PFSK-1 (cell line): ENCODE measurements around the gene ROBO2.

Experiments used
- FOXP2 ChIP-seq: optimal IDR thresholded peaks from 2 replicates; pipeline ENCODE3; 2011; ENCODE audit warnings: borderline replicate concordance, control low read depth, inconsistent platforms; ENCODE audit not compliant: insufficient read depth; ENCODE audit errors: extremely low read length, extremely low read depth
- POLR2AphosphoS5 ChIP-seq: IDR thresholded peaks from 2 replicates; pipeline ENCODE4 v1.6.1; 2012; ENCODE audit warnings: low read depth, mild to moderate bottlenecking, control low read depth, low read length, moderate library complexity
- SIN3A ChIP-seq: IDR thresholded peaks from 2 replicates; pipeline ENCODE4 v1.6.1; 2012; ENCODE audit warnings: mild to moderate bottlenecking, low read length, moderate library complexity, borderline replicate concordance; ENCODE audit not compliant: insufficient read depth
- TAF1 ChIP-seq: IDR thresholded peaks from 2 replicates; pipeline ENCODE4 v1.6.1; 2012; ENCODE audit warnings: low read length, control low read depth, borderline replicate concordance; ENCODE audit not compliant: insufficient read depth
- TF ChIP-seq, protein P1 (sequence below), 2 experiments: IDR thresholded peaks; 2 replicates each; pipeline versions ENCODE4 v1.6.1 to v1.8.0; 2011 to 2012; ENCODE audit warnings: low read depth in 2 of 2, low read length in 2 of 2, control low read depth in 1 of 2, inconsistent platforms in 1 of 2, mild to moderate bottlenecking in 1 of 2, moderate library complexity in 1 of 2; ENCODE audit not compliant: insufficient read depth in 1 of 2

DNA sequence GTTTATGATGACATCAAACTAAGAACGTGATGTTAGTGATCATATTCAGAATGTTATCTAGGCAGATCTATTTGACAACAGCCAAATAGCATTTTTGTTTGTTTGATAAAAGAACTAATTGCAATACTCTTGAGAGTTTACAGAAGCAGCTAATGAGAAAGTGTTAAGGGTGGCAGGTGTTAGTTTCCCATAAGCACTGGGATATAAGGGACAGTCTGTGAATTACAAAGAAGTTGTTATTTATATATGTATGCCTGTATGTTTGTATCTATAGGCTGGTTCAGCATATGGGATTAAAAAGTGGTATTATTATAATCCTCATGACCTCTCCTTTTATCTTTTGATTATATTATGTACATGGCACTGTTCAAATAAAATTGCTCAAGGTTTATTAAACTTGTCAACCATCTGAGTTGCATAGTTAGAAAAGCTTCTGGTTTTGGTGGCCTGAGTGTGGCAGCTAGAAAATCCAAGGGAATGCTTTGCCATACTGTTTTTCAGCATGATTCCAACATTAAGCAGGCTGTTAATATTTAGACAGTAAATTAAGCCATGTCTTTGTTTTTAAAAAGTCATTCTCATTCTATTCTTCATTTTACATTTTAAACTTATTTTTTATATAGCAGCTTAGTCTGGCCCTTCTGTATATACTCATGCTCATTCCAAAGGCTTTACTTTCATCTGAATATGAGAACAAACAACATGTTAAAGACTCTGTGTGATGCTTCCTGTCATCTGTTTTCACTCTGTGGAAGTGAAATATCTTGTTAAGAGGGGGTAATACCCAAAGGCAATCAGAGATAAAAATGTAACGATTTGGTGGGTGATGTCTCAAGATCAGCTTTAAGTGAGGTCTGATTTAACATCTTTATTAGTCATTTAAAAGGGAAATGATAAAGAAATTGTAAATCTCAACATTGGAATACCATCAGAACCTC is 13.1 kb downstream of the ROBO2 start:
- TF ChIP-seq, protein P1, sequence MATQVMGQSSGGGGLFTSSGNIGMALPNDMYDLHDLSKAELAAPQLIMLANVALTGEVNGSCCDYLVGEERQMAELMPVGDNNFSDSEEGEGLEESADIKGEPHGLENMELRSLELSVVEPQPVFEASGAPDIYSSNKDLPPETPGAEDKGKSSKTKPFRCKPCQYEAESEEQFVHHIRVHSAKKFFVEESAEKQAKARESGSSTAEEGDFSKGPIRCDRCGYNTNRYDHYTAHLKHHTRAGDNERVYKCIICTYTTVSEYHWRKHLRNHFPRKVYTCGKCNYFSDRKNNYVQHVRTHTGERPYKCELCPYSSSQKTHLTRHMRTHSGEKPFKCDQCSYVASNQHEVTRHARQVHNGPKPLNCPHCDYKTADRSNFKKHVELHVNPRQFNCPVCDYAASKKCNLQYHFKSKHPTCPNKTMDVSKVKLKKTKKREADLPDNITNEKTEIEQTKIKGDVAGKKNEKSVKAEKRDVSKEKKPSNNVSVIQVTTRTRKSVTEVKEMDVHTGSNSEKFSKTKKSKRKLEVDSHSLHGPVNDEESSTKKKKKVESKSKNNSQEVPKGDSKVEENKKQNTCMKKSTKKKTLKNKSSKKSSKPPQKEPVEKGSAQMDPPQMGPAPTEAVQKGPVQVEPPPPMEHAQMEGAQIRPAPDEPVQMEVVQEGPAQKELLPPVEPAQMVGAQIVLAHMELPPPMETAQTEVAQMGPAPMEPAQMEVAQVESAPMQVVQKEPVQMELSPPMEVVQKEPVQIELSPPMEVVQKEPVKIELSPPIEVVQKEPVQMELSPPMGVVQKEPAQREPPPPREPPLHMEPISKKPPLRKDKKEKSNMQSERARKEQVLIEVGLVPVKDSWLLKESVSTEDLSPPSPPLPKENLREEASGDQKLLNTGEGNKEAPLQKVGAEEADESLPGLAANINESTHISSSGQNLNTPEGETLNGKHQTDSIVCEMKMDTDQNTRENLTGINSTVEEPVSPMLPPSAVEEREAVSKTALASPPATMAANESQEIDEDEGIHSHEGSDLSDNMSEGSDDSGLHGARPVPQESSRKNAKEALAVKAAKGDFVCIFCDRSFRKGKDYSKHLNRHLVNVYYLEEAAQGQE (IDR thresholded peaks at IDR 0.05; ENCODE audit: insufficient read depth in 1 of 2, low read depth in 2 of 2, low read length in 2 of 2) = no peak
- TF ChIP-seq SIN3A (no peak), TAF1 (no peak), POLR2AphosphoS5 (no peak), FOXP2 (no peak)
